ENCODE results near the gene WWTR1.

WWTR1 gene

DNA sequence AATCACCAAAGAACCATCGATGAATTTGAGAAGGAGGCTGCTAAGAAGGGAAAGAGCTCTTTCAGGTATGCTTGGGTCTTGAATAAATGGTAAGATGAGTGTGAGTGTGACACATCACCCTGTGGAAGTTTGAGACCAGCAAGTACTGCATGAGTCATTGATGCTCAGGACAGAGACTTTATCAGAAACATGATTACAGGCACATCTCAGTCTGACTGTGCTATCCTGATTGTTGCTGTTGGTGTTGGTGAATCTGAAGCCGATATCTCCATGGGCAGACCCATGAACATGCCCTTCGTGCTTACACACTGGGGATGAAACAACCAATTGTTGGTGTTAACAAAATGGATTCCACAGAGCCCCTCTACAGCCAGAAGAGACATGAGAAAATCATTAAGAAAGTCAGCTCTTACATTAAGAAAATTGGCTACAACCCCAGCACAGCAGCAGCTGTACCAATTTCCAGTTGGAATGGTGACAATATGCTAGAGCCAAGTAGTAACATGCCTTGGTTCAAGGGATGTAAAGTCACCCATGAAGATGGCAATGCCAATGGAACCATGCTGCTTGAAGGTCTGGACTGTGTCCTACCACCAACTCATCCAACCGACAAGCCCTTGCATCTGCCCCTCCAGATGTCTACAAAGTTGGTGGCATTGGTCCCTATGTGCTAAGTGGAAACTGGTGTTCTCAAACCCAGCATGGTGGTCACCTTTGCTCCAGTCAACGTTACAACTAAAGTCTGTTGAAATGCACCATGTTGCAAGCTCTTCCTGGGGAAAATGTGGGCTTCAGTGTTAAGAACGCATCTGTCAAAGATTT is 162.9 kb downstream of the WWTR1 start:
- Histone ChIP-seq H3K36me3 (no peaks in the 10 kb centered on the region), H3K4me3 (no peak overlapping the region), H3K4me2 (no peak overlapping the region), H3K9me3 (no peaks in the 10 kb centered on the region), H3K4me1 (no peaks in the 10 kb centered on the region), H4K20me1 (no peaks in the 10 kb centered on the region), H3K9ac (no peak overlapping the region), H3K27me3 (no peaks in the 10 kb centered on the region), H3K27ac (no peak overlapping the region)
- TF ChIP-seq Cebpa-rat (IDR thresholded peaks at IDR 0.05) = no peak

DNA sequence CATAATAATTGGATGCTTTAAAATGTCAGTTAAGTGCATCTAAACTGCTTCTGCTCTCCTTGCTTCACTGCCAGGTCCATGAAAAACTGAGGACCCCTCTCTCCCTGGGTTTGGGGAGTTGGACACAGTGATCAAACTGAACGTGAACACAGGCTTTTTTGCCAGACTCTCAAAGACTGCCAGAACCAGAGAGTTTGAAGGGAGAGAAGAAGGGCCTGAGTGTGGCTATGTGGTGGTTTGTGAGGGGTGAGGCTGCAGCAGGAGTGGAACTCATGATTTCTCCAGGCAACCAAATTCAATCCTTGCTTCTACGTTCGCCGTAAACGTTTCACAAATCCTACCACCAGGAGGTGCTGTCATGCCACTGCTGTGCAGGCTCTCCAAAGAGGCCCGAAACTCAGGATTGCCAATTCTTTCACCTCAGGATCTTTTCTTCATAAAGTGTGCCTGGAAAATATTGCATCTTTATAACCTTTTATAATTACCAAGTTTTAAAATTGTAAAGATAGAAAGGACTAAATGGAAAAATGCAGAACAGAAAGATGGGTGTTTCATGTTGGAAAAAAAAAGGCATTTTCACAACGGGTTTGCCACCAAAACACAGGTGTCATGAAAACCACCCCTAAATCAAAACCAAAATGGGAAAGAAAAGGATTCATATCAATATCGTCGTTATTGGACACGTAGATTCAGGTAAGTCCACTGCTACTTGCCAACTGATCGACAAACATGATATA is 163.6 kb downstream of the WWTR1 start:
- no peak for TF ChIP-seq Cebpa-rat (IDR thresholded peaks at IDR 0.05)

DNA sequence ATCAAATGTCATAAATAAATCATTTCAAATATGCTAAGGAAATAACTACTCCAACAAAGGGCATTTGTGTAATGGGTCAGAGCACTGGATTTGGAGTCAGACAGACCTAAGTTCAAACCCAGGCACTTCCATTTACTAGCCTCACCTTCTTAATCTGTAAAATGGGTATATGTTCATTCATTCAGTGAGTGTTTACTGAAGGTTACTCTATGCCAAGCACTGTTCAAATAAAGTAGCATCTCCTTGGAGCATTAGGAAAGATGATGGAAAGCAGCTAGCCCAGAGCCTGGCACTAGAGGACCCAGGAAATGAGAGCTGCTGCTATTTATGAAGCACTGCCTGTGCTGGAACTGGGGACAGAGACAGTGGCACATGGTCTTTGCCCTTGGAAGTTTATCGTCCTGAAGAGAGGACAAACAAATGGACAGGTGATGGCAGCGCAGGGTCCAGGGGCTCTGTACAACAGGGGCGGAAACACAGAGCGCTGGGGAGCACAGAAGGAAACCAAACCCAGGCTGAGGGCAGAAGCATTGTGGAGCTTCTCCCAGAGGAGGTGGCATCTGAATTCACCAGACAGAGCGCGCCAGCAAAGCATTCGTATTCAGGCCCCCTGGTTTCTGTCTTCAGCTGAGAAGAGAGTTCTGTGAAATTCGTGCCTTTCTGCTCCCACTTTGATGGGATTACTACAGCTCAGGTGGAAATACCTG is 164.4 kb downstream of the WWTR1 start:
- Histone ChIP-seq H3K4me3 (no peak overlapping the region), H3K9me3 (no peaks in the 10 kb centered on the region), H3K27me3 (no peaks in the 10 kb centered on the region), H4K20me1 (no peaks in the 10 kb centered on the region), H3K4me2 (no peak overlapping the region), H3K4me1 (no peaks in the 10 kb centered on the region), H3K27ac (no peak overlapping the region), H3K9ac (no peak overlapping the region), H3K36me3 (no peaks in the 10 kb centered on the region)
- no peak for TF ChIP-seq Cebpa-rat (IDR thresholded peaks at IDR 0.05)

More for the DNA sequence above, 163.6 kb downstream of the WWTR1 start:
- Histone ChIP-seq H3K9ac (no peak overlapping the region), H3K36me3 (no peaks in the 10 kb centered on the region), H3K27me3 (no peaks in the 10 kb centered on the region), H4K20me1 (no peaks in the 10 kb centered on the region), H3K4me1 (no peaks in the 10 kb centered on the region), H3K4me3 (no peak overlapping the region), H3K27ac (no peak overlapping the region), H3K4me2 (no peak overlapping the region), H3K9me3 (no peaks in the 10 kb centered on the region)

DNA sequence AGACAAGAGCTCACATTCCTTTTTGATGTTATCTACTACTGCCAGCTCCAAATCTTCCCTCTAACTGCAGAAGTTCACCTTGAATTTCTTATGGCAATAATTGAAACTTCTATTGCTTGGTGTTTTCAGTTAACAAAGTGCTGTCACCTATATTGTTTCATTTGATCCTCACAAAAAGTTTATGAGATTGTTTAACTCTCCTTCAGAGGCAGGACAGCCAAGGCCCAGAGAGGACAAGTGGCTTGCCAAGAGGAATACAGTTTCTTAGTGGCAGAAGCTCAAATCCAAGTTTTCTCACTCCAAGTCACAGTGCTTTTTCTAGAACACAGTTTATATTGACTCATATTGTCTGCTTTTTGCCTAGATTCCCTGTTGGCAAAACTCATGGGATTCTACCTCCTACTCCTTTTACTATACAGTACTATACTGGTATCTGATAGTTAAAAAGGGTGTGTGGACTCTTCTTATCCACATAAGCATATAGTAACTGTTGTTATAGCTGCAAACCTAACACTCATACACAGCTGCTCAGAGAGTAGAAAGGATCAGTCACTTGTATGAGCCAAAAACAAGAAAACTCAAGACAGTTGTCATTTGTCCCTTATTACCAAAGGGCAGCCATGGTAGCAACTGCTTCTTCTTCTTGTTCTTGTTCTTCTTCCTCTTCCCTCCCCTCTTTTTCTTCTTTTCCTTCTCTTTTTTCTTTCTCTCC is 167.4 kb downstream of the WWTR1 start:
- H3K9ac ChIP-seq = no peak overlapping the region
- no peak for TF ChIP-seq Cebpa-rat (IDR thresholded peaks at IDR 0.05)

DNA sequence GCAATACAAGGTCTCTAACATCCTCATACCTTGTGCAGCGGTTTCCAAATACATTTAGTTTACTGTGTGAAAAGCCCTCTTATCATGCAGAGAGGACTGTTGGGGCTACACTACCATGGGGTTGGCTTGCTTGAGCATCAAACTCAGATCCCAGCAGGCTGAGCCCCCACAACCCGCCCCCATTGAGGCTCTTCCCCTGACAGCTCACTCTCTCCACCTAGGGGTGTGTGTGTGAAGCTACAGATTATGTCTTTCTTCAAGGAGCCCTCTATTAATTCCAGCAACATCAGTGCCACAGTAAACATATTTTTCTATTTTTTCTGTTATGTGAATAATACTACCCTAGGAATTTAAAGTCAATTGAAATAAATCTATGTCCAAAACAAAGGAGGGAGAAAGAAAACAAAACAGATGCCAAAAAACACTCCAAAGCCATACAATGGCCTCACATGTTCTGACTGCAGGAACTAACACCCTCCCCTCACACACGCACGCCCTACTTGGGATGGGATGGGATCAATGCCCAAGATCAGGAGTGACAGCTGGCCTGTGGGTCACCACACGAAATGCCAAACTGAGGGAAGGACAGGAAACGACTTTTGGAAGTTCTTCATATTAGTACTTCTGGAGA is 168.7 kb downstream of the WWTR1 start:
- no peaks in the 10 kb centered on the region for H4K20me1 ChIP-seq
- H3K9ac ChIP-seq = no peak overlapping the region
- no peaks in the 10 kb centered on the region for H3K9me3 ChIP-seq
- no peaks in the 10 kb centered on the region for H3K4me1 ChIP-seq
- H3K27me3 ChIP-seq = no peaks in the 10 kb centered on the region
- H3K4me3 ChIP-seq = no peak overlapping the region
- H3K4me2 ChIP-seq = no peak overlapping the region
- H3K27ac ChIP-seq = no peak overlapping the region
- H3K36me3 ChIP-seq = no peaks in the 10 kb centered on the region
- TF ChIP-seq Cebpa-rat (IDR thresholded peaks at IDR 0.05) = no peak

More for the DNA sequence above, 167.4 kb downstream of the WWTR1 start:
- no peak overlapping the region for H3K4me2 ChIP-seq
- H3K4me1 ChIP-seq = no peaks in the 10 kb centered on the region
- H3K36me3 ChIP-seq = no peaks in the 10 kb centered on the region
- no peaks in the 10 kb centered on the region for H3K9me3 ChIP-seq
- no peaks in the 10 kb centered on the region for H4K20me1 ChIP-seq
- H3K27ac ChIP-seq = no peak overlapping the region
- H3K27me3 ChIP-seq = no peaks in the 10 kb centered on the region
- H3K4me3 ChIP-seq = no peak overlapping the region

DNA sequence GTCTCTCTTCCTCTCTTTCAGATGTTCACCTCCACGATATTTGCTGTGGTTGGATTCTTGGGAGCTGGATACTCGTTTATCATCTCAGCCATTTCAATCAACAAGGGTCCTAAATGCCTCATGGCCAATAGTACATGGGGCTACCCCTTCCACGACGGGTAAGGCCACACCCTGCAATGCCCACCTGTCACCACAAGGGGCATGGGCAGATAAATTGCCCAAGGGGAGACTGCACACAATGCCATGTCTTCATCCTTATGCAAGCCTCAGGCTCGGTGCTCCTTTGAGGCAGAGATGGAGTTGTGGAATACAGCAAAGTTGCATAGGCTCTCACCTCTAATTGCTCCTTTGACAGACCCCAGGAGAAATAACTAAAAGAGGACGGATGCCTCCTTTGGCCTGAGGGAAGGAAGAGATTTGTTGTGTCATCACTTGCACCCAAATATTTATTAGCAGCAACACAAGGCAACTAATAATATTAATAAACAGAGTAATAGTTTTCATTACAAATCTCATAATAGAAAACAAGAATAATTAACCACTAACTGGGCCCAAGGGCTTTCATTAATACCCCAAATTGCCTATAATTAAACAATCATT is 170.1 kb downstream of the WWTR1 start:
- H3K4me1 ChIP-seq = no peaks in the 10 kb centered on the region
- H4K20me1 ChIP-seq = no peaks in the 10 kb centered on the region
- no peak overlapping the region for H3K27ac ChIP-seq
- H3K4me3 ChIP-seq = no peak overlapping the region
- H3K36me3 ChIP-seq = no peaks in the 10 kb centered on the region
- no peaks in the 10 kb centered on the region for H3K27me3 ChIP-seq
- H3K9me3 ChIP-seq = no peaks in the 10 kb centered on the region
- H3K4me2 ChIP-seq = no peak overlapping the region
- H3K9ac ChIP-seq = no peak overlapping the region
- no peak for TF ChIP-seq Cebpa-rat (IDR thresholded peaks at IDR 0.05)

DNA sequence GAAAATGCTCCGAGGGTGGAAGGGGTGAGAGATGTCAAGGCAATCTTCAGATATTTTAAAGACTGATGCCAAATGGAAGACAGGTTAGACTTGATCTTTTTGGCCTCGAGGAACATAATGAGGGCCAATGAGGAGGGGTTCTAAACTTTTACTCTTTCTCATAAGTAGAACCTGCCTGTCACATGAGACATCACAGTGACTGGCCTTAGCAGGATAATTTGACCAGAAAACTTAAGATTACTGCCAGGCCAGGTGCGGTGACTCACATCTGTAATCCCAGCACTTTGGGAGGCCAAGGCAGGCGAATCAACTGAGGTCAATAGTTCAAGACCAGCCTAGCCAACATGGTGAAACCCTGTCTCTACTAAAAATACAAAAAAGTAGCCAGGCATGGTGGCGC is 171.1 kb downstream of the WWTR1 start:
- H3K4me3 ChIP-seq = no peak overlapping the region
- H3K36me3 ChIP-seq = no peaks in the 10 kb centered on the region
- H3K4me1 ChIP-seq = no peaks in the 10 kb centered on the region
- H3K4me2 ChIP-seq = no peak overlapping the region
- H3K9me3 ChIP-seq = no peaks in the 10 kb centered on the region
- no peak overlapping the region for H3K9ac ChIP-seq
- no peak overlapping the region for H3K27ac ChIP-seq
- H4K20me1 ChIP-seq = no peaks in the 10 kb centered on the region
- H3K27me3 ChIP-seq = no peaks in the 10 kb centered on the region
- no peak for TF ChIP-seq Cebpa-rat (IDR thresholded peaks at IDR 0.05)

DNA sequence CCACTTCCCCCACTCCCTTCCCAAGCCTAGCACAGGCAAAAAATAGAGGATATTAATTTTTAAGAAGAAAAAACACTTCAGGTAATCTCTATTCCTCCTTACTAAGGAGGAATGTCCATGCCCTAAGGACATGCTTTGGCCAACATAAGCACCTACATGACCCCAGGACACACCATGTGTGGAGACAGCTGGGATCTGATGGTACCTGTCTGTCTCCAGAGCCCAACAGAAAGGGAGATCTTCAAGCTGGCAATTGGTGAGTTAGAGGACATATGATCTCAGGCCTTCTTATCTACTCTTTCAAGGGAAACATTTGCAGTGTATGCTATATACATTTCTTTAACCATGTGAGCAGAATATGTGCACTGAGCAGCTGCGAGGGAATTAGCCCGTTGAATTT is 176.3 kb downstream of the WWTR1 start:
- Histone ChIP-seq H3K36me3 (no peaks in the 10 kb centered on the region), H3K27ac (no peak overlapping the region), H3K9ac (no peak overlapping the region), H3K4me2 (no peak overlapping the region), H4K20me1 (no peaks in the 10 kb centered on the region), H3K4me1 (no peaks in the 10 kb centered on the region), H3K9me3 (no peaks in the 10 kb centered on the region), H3K4me3 (no peak overlapping the region), H3K27me3 (no peaks in the 10 kb centered on the region)
- no peak for TF ChIP-seq Cebpa-rat (IDR thresholded peaks at IDR 0.05)

DNA sequence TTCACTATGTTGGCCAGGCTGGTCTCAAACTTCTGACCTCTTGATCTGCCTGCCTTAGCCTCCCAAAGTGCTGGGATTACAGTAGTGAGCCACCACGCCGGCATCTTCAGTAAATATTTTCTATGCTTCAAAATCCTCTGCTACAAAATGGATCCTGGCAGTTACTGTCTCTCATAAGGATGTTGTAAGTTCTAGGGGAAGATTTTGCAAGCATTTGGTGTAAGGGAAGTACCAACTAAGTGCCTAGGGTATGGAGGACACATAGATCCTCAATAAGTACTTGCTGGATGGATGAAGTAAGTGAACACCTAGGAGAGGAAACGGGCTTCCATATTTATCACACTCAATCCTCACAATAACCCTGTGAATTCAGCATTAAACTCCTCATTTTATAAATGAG is 176.8 kb downstream of the WWTR1 start:
- H3K4me2 ChIP-seq = no peak overlapping the region
- no peak overlapping the region for H3K27ac ChIP-seq
- no peaks in the 10 kb centered on the region for H3K27me3 ChIP-seq
- H3K4me1 ChIP-seq = no peaks in the 10 kb centered on the region
- H3K9me3 ChIP-seq = no peaks in the 10 kb centered on the region
- TF ChIP-seq Cebpa-rat (IDR thresholded peaks at IDR 0.05) = no peak
- no peaks in the 10 kb centered on the region for H4K20me1 ChIP-seq
- H3K9ac ChIP-seq = no peak overlapping the region
- H3K36me3 ChIP-seq = no peaks in the 10 kb centered on the region
- no peak overlapping the region for H3K4me3 ChIP-seq
